GM10266 (cell line): Measurements from ENCODE around the gene MME.
"Not testable (repeated sequence)": the region's sequence is repeated elsewhere in the genome, so short reads cannot be mapped to it uniquely, and the experiment has no call there.

ENCODE experiments used
- DNase-seq: peaks from one replicate; pipeline ENCODE4 v3.0.0; 2012; ENCODE audit errors: extremely low spot score
- TF ChIP-seq, protein P1 (sequence below): IDR thresholded peaks from 2 replicates; pipeline ENCODE4 v1.5.1; 2012; ENCODE audit warnings: mild to moderate bottlenecking, low read depth; ENCODE audit not compliant: control insufficient read depth, insufficient read depth; ENCODE audit errors: missing control alignments

MME gene

GRCh38 chr3:155197786-155198185 is 117.7 kb downstream of the MME start:
- no peak for DNase-seq
- TF ChIP-seq, protein P1, sequence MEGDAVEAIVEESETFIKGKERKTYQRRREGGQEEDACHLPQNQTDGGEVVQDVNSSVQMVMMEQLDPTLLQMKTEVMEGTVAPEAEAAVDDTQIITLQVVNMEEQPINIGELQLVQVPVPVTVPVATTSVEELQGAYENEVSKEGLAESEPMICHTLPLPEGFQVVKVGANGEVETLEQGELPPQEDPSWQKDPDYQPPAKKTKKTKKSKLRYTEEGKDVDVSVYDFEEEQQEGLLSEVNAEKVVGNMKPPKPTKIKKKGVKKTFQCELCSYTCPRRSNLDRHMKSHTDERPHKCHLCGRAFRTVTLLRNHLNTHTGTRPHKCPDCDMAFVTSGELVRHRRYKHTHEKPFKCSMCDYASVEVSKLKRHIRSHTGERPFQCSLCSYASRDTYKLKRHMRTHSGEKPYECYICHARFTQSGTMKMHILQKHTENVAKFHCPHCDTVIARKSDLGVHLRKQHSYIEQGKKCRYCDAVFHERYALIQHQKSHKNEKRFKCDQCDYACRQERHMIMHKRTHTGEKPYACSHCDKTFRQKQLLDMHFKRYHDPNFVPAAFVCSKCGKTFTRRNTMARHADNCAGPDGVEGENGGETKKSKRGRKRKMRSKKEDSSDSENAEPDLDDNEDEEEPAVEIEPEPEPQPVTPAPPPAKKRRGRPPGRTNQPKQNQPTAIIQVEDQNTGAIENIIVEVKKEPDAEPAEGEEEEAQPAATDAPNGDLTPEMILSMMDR = no peak

DNA sequence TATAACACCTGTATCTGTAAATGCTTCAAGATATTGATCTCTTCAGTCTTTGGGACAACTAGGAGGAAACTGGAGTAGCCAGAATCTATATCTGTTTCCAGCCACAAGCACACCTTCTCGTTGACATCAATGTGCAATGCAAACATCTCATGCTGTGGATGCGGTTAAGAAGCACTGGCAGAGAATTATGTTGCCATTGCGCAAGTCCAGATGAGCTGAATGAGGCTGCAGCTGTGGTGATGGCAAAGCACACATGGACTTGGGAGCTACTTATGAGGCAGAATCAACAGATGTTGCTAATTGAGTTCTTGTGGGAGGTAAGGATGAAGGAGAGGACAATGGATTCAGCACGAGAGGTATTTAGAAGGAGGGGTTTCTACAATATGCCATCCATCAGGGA is 122.5 kb downstream of the MME start:
- TF ChIP-seq, protein P1 = no peak
- DNase-seq = no peak

GRCh38 chr3:155204851-155205250 is 124.7 kb downstream of the MME start:
- TF ChIP-seq, protein P1 = no peak

DNA sequence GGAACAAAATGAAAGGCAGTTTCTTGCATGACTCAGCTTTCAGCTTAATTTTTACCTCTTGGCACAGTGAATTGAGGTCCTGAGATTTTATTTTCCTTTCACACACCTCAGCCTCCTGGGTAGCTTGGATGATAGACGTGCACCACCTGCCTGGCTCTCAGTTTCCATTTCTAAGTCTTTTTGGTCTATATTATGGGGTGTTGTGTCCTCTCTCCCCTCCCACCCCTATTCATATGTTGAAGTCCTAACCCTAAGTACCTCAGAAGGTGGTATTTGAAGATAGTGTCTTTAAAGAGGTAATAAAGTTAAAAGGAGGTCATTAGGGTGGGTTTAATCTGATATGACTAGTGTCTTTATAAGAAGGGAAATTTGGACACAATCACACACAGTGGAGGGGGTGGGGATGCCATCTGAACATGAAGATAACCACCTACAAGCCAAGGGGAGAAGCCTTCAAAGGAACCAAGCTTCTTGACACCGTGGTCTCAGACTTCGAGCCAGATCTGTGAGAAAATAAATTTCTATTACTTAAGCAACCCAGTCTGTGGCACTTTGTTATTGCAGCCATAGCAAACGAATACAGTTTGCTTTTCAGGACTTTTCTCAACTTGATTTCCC is 128.2 kb downstream of the MME start:
- TF ChIP-seq, protein P1 = no peak
- no peak for DNase-seq

More at GRCh38 chr3:155204851-155205250, 124.7 kb downstream of the MME start:
- DNase-seq = no peak

DNA sequence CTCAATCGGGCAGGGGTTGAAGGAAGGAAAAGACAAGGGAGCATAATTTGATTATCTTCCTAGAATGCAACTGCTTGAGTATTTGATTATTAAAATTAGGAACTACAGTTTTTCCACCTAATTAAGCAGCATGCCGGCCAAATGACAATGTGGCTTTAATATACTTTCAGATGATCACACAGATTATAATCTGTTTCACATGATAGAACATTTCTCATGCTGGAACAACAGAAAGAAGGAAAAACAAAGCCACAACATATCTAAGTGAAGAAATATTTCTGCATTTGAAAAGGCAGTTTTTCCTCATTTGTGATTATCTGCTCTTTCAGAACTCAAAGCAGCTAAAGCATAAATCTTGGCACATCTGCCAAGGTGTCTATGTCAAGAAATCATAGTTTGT is 130.6 kb downstream of the MME start:
- DNase-seq = no peak
- TF ChIP-seq, protein P1 = no peak

GRCh38 chr3:155211266-155211665 is 131.1 kb downstream of the MME start:
- DNase-seq = no peak

GRCh38 chr3:155211940-155212339 is 131.8 kb downstream of the MME start:
- TF ChIP-seq, protein P1 = no peak
- DNase-seq = no peak

More at GRCh38 chr3:155211266-155211665, 131.1 kb downstream of the MME start:
- TF ChIP-seq, protein P1 = no peak

- not testable (repeated sequence) for DNase-seq
Observed at GRCh38 chr3:155216007-155216406, 135.9 kb downstream of the MME start.
